NCI-H2107 treated with DMSO at 0.1 percent for 48 hours (cell line): ENCODE results near the gene CAMK2N2.

Experiments
- DNase-seq: peaks from one replicate; lab custom pipeline; 2025; ENCODE audit not compliant: unreplicated experiment; lab: John Stamatoyannopoulos, UW

CAMK2N2 gene

GRCh38 chr3:184240384-184241140 lies 20.8 kb downstream of the CAMK2N2 start:
- no peak for DNase-seq

GRCh38 chr3:184239708-184240107 lies 21.6 kb downstream of the CAMK2N2 start:
- no peak for DNase-seq

- DNase-seq, result no peak
These were observed 22.1 kb downstream of the CAMK2N2 start for GRCh38 chr3:184239221-184239620.

- DNase-seq, result no peak
These were observed 23.0 kb downstream of the CAMK2N2 start for GRCh38 chr3:184238246-184238818.

- no peak for DNase-seq
These were observed 23.5 kb downstream of the CAMK2N2 start for GRCh38 chr3:184237807-184238206.

GRCh38 chr3:184237211-184237610 lies 24.1 kb downstream of the CAMK2N2 start:
- DNase-seq, result no peak

GRCh38 chr3:184236636-184237035 lies 24.7 kb downstream of the CAMK2N2 start:
- no peak for DNase-seq

- DNase-seq, result no peak
These were observed 25.3 kb downstream of the CAMK2N2 start for GRCh38 chr3:184236033-184236410.

GRCh38 chr3:184235381-184236032 lies 25.8 kb downstream of the CAMK2N2 start:
- DNase-seq, result peak; percentile 41

- no peak for DNase-seq
These were observed 26.5 kb downstream of the CAMK2N2 start for GRCh38 chr3:184234671-184235380.

- no peak for DNase-seq
These were observed 27.1 kb downstream of the CAMK2N2 start for GRCh38 chr3:184234224-184234623.

GRCh38 chr3:184233127-184233843 lies 28.1 kb downstream of the CAMK2N2 start:
- DNase-seq, result no peak

GRCh38 chr3:184231671-184232070 lies 29.7 kb downstream of the CAMK2N2 start:
- peak; percentile 63 for DNase-seq

GRCh38 chr3:184230603-184231528 lies 30.5 kb downstream of the CAMK2N2 start:
- peak; percentile 79 for DNase-seq

GRCh38 chr3:184230081-184230602 lies 31.2 kb downstream of the CAMK2N2 start:
- no peak for DNase-seq

- peak; percentile 79 for DNase-seq
These were observed 31.8 kb downstream of the CAMK2N2 start, which contains the start of gene VWA5B2 for GRCh38 chr3:184229394-184230080. Gene VWA5B2 (plus strand): TSS chr3:184229585. CDS start chr3:184230529, 944 bp downstream.

- DNase-seq, result no peak
These were observed 32.8 kb downstream of the CAMK2N2 start for GRCh38 chr3:184228376-184229137.

GRCh38 chr3:184227481-184227935 lies 33.8 kb downstream of the CAMK2N2 start:
- peak; percentile 54 for DNase-seq
